ENCODE measurements around the gene KIAA0319L.

The KIAA0319L gene

DNA sequence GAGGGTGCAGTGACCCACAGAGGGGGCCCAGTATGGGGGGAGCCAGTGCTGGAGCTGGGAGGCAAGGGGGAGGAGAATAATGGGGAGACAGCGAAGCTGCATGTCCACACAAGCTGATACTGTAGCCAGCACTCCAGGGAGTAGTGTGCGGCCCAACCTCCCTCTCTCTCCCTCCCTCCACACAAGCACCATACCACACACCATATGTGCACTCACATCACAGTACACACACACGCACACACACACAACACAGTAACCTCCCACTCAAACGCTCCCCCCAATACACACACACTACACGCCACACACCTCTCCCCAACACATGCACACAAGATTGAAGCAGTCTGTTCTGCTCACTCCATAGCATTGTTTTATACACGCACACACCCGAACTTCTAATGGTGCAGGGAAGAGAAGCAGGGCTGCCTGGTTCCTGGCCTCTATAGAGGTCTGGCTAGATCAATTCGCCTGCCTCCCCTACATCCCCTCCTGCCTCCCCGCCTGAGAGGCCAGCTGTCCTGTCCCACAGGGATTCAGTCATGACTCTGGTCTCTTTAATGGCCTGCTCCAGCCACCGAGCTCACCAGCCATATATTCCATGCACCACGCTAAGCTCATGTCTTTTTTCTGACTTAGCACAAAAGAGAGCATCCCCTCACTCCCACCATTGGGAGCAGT lies 4.2 kb upstream of the KIAA0319L start:
- Histone ChIP-seq H3K4me3 (ENCODE audit: low read depth in 1 of 2, low read length in 2 of 2) (no peak overlapping the region), H2AFZ (ENCODE audit: low read depth, low read length) (no peak overlapping the region), H3K36me3 (ENCODE audit: insufficient read depth, low read length) (peaks cover 40% of the 10 kb centered on the region), H3K4me1 (ENCODE audit: insufficient read depth, low read length) (peaks cover 18% of the 10 kb centered on the region), H3K9me3 (ENCODE audit: insufficient read depth, low read length, severe bottlenecking) (no peaks in the 10 kb centered on the region), H3K27me3 (ENCODE audit: insufficient read depth, low read length, poor library complexity) (no peaks in the 10 kb centered on the region), H4K20me1 (ENCODE audit: insufficient read depth, low read length) (peaks cover 7% of the 10 kb centered on the region), H3K4me2 (ENCODE audit: insufficient read depth, low read length) (no peak overlapping the region; the same call in 1 of the 2 replicates), H3K79me2 (ENCODE audit: insufficient read depth, low read length) (peaks cover 15% of the 10 kb centered on the region), H3K27ac (ENCODE audit: low read length) (no peak overlapping the region; the same call in 1 of the 2 replicates), H3K9ac (ENCODE audit: low read depth, low read length) (no peak overlapping the region)
- DNase-seq (no peak), ATAC-seq (ENCODE audit: insufficient read depth, low read depth) (no peak)
- TF ChIP-seq, protein P1, sequence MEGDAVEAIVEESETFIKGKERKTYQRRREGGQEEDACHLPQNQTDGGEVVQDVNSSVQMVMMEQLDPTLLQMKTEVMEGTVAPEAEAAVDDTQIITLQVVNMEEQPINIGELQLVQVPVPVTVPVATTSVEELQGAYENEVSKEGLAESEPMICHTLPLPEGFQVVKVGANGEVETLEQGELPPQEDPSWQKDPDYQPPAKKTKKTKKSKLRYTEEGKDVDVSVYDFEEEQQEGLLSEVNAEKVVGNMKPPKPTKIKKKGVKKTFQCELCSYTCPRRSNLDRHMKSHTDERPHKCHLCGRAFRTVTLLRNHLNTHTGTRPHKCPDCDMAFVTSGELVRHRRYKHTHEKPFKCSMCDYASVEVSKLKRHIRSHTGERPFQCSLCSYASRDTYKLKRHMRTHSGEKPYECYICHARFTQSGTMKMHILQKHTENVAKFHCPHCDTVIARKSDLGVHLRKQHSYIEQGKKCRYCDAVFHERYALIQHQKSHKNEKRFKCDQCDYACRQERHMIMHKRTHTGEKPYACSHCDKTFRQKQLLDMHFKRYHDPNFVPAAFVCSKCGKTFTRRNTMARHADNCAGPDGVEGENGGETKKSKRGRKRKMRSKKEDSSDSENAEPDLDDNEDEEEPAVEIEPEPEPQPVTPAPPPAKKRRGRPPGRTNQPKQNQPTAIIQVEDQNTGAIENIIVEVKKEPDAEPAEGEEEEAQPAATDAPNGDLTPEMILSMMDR (IDR thresholded peaks at IDR 0.05; ENCODE audit: borderline replicate concordance, extremely low read depth, low read length, poor library complexity, severe bottlenecking) = no peak
- TF ChIP-seq EZH2 (IDR thresholded peaks at IDR 0.05; ENCODE audit: borderline replicate concordance, low read depth, low read length, severe bottlenecking) = no peak

DNA sequence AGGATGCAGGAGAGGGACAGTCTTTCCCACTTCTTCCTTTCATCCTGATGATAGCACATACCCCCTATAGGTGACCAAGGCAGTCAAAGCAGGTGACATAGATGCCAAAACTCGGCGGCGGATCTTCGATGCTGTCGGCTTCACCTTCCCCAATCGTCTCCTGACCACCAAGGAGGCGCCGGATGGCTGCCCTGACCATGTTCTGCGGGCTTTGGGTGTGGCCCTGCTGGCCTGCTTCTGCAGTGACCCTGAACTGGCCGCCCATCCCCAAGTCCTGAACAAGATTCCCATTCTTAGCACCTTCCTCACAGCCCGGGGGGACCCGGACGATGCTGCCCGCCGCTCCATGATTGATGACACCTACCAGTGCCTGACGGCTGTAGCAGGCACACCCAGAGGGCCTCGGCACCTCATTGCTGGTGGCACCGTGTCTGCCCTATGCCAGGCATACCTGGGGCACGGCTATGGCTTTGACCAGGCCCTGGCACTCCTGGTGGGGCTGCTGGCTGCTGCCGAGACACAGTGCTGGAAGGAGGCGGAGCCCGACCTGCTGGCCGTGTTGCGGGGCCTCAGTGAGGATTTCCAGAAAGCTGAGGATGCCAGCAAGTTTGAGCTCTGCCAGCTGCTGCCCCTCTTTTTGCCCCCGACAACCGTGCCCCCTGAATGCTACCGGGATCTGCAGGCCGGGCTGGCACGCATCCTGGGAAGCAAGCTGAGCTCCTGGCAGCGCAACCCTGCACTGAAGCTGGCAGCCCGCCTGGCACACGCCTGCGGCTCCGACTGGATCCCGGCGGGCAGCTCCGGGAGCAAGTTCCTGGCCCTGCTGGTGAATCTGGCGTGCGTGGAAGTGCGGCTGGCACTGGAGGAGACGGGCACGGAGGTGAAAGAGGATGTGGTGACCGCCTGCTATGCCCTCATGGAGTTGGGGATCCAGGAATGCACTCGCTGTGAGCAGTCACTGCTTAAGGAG lies 3.3 kb upstream of the KIAA0319L start:
- DNase-seq (no peak), ATAC-seq (ENCODE audit: insufficient read depth, low read depth) (no peak)
- Histone ChIP-seq H3K27me3 (ENCODE audit: insufficient read depth, low read length, poor library complexity) (no peaks in the 10 kb centered on the region), H3K9me3 (ENCODE audit: insufficient read depth, low read length, severe bottlenecking) (no peaks in the 10 kb centered on the region), H3K4me3 (ENCODE audit: low read depth in 1 of 2, low read length in 2 of 2) (no peak overlapping the region), H3K36me3 (ENCODE audit: insufficient read depth, low read length) (peaks cover 38% of the 10 kb centered on the region), H3K27ac (ENCODE audit: low read length) (no peak overlapping the region), H4K20me1 (ENCODE audit: insufficient read depth, low read length) (peaks cover 7% of the 10 kb centered on the region), H2AFZ (ENCODE audit: low read depth, low read length) (no peak overlapping the region), H3K4me2 (ENCODE audit: insufficient read depth, low read length) (no peak overlapping the region), H3K79me2 (ENCODE audit: insufficient read depth, low read length) (peaks cover 24% of the 10 kb centered on the region), H3K4me1 (ENCODE audit: insufficient read depth, low read length) (peaks cover 27% of the 10 kb centered on the region), H3K9ac (ENCODE audit: low read depth, low read length) (no peak overlapping the region)
- TF ChIP-seq, protein P1 (IDR thresholded peaks at IDR 0.05; ENCODE audit: borderline replicate concordance, extremely low read depth, low read length, poor library complexity, severe bottlenecking) = no peak
- no peak for TF ChIP-seq EZH2 (IDR thresholded peaks at IDR 0.05; ENCODE audit: borderline replicate concordance, low read depth, low read length, severe bottlenecking)

DNA sequence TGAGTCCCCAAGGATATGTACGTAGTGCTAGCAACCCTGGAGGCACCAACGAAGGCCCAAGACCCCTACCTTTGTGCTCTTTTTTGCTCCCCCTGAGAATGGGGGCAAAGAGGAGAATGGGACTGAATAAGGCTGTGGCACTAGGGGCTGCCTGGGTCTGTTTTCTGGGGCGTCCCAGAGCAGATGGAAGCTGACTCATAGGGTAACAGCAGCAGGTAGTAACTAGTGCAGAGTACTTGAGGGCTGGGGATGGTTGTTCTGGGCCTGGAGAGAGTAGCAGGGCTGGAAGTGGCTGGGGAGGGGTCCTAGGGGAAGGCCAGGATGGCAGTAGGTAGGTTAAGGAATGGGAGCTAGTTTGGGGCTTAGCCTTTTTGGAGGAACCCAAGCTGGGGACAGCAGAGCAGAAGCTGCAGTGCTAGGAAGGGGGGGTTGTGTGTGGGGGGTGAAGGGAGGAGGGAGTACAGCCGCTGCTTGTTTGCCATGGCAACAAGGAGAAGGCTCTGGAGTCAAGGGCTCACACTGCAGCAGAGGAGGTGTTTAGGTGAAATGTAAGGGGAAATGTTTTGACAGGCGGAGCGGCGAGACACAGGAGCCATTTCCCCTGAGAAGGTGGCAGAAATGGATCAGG lies 2.2 kb upstream of the KIAA0319L start:
- ATAC-seq (ENCODE audit: insufficient read depth, low read depth) (no peak), DNase-seq (no peak)
- Histone ChIP-seq H3K27ac (ENCODE audit: low read length) (no peak overlapping the region), H3K9ac (ENCODE audit: low read depth, low read length) (no peak overlapping the region), H3K27me3 (ENCODE audit: insufficient read depth, low read length, poor library complexity) (no peaks in the 10 kb centered on the region), H3K9me3 (ENCODE audit: insufficient read depth, low read length, severe bottlenecking) (no peaks in the 10 kb centered on the region), H3K36me3 (ENCODE audit: insufficient read depth, low read length) (peaks cover 30% of the 10 kb centered on the region), H4K20me1 (ENCODE audit: insufficient read depth, low read length) (peaks cover 3% of the 10 kb centered on the region), H3K79me2 (ENCODE audit: insufficient read depth, low read length) (peaks cover 33% of the 10 kb centered on the region), H3K4me3 (ENCODE audit: low read depth in 1 of 2, low read length in 2 of 2) (no peak overlapping the region), H2AFZ (ENCODE audit: low read depth, low read length) (no peak overlapping the region), H3K4me1 (ENCODE audit: insufficient read depth, low read length) (peaks cover 34% of the 10 kb centered on the region), H3K4me2 (ENCODE audit: insufficient read depth, low read length) (peak overlapping the region; percentile 100)
- no peak for TF ChIP-seq EZH2 (IDR thresholded peaks at IDR 0.05; ENCODE audit: borderline replicate concordance, low read depth, low read length, severe bottlenecking)
- TF ChIP-seq, protein P1 (IDR thresholded peaks at IDR 0.05; ENCODE audit: borderline replicate concordance, extremely low read depth, low read length, poor library complexity, severe bottlenecking) = no peak
